ENCODE measurements around the gene GTSE1. TPM values are rescaled to one million over a fixed set of nuclear protein-coding genes. Genes with fewer than 3 reads are reported as not detected.

The GTSE1 gene
- total RNA-seq, 1 experiment from 2014 or later = 31.9 TPM

- DNase-seq (ENCODE audit: low read depth) = no peak
These were observed 31.2 kb downstream of the GTSE1 start for GRCh38 chr22:46327691-46328465.

DNA sequence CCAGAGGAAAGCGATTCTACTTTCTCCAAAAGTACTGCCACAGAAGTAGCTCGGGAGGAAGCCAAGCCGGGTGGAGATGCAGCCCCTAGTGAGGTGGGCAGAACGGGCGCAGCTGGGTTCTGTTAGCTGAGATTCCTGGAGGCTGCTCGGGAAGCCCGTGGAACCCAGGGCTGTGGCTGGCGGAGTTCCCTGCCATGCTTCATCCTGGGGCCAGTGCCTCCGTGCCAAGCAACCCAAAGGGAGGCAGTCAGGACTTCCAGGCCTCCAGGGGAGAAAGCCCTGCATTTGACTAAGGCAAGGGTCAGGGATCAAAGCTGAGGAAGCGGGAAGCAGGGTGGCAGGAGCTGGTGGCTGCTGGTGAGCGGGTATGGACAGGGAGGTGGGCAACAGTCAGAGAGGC is 32.1 kb downstream of the GTSE1 start:
- DNase-seq (ENCODE audit: low read depth) = no peak

GRCh38 chr22:46329616-46330015 is 32.9 kb downstream of the GTSE1 start:
- DNase-seq (ENCODE audit: low read depth) = no peak

DNA sequence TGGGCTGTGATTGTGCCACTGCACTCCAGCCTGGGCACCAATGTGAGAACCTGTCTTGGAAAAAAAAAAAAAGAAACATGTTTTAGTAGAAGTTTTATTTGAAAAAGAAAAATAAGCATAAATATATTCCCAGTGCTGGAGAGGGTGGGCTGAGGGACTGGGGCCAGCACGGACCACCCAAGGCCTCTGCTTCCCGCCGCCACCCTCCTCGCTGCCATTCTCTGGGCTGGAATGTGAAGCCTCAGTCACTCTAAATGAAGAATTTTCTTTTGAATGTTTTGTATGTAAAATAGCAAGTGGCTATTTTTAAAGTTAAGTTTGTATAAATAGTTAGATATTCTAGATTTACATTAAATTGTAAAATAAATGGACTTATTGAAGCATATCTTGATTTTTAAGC is 33.8 kb downstream of the GTSE1 start:
- no peak for DNase-seq (ENCODE audit: low read depth)

DNA sequence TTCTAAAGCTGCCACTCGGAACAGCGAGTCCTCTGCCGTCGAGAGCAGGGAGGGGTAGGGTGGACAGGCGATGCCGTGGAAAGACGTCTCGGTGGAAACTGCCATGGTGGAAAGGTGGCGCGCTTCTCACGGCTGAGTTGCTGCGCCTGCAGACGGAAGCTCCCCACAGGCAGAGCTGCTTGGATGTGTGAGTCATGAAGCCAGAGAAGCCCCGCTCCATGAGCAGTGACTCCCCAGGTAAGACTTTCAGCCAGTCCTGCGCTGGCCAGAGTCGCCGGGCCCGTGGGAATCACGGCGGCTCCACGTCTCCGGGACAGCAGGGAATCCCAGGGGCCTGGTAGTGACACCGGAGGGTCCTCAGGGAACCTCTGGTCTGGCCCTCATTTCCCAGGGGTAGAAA is 34.8 kb downstream of the GTSE1 start:
- DNase-seq (ENCODE audit: low read depth) = no peak

GRCh38 chr22:46335201-46336118 is 38.8 kb downstream of the GTSE1 start, which contains the start of gene TRMU:
TSS of gene TRMU (plus strand) at chr22:46335714. CDS start at chr22:46335765, 51 bp downstream.
- DNase-seq (ENCODE audit: low read depth) = peak; percentile 82

DNA sequence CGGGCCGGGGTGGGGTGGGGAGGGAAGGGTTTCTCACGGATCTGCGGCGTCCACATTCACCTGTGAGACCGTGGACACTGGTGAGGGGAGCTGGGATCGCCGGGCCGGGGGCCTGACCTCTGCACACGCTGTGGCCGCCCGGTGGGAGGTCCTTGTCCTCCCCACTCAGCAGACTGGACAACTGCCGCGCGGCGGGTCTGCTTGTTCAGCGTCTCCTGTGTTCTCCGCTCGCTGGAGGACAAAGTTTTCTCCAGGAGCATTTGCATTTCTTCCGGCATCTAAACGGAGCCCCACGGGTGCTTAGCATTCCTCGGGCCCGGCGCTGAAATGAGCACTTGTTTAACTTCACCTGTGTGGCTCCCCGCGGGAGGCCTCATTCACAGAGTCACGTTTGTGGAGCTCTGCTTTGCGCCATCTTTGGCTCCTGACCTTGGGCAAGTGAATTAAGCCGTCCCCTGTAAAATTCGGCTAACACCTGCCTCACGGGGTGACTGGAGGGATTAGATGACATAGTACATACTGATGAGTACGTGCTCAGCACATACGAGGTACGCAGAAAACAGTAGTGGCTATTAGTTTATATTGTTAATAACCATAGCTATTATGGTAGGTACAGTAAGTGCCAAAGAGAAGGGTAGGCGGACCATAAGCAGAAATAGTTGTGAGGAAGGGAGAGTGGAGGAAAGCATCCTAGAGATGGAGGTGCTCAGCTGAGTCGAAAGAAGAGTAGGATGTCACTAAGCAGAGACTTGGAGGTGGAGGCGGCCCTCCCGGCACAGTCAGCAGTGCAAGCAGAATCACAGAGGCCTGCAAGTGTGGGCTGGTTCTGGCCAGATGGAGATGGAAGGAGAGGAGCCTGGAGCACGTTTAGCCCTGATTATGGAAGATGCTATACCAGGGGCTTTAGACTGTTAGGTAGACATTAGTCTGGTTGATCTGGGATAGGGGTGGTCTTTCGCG is 39.7 kb downstream of the GTSE1 start:
- peak; percentile 15 for DNase-seq (ENCODE audit: low read depth)

GRCh38 chr22:46337870-46338269 is 41.2 kb downstream of the GTSE1 start:
- DNase-seq (ENCODE audit: low read depth) = no peak

DNA sequence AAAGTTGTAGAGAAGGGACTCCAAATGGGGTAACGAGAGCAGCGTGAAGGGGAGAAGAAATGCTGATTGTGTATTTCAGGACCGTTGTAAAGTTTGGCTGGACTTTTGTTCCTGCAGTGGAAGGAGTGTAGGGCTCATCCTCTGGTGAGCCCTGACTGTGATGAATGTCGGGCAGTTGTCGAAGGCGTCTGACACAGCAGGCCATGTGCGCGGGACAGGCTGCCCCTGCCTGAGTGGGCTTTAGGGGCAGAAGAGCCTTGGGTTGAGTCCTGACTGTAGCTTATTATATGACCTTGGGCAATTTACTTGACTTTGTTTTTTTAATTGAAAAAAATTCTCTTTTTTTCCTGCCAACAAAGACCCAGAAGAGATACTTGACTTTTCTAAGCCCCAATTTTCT is 42.0 kb downstream of the GTSE1 start:
- DNase-seq (ENCODE audit: low read depth) = no peak

DNA sequence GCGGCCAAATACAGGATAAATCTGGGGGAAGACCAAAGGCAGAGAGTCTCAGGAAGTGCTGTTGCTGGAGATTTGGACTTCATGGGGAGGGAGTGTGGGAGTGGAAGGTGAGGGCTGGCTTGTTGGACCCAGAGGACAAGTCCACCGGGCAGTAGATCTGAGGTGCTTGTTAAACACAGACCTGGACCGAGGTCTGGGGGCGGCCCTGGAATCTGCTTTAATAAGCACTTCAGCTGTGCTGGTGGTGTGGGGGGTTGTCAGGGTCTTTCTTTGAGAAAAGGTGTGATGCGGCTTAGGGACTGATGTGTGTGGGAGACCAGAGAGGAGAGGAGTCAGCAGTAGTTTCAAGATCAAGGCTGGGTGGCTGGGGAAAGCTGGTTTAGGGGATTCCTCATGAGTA is 43.3 kb downstream of the GTSE1 start:
- no peak for DNase-seq (ENCODE audit: low read depth)

GRCh38 chr22:46340676-46341075 is 44.0 kb downstream of the GTSE1 start:
- no peak for DNase-seq (ENCODE audit: low read depth)

- DNase-seq (ENCODE audit: low read depth) = no peak
These were observed 50.2 kb downstream of the GTSE1 start for GRCh38 chr22:46346680-46347405.

- DNase-seq (ENCODE audit: low read depth) = no peak
These were observed 51.0 kb downstream of the GTSE1 start for GRCh38 chr22:46347646-46348045.

DNA sequence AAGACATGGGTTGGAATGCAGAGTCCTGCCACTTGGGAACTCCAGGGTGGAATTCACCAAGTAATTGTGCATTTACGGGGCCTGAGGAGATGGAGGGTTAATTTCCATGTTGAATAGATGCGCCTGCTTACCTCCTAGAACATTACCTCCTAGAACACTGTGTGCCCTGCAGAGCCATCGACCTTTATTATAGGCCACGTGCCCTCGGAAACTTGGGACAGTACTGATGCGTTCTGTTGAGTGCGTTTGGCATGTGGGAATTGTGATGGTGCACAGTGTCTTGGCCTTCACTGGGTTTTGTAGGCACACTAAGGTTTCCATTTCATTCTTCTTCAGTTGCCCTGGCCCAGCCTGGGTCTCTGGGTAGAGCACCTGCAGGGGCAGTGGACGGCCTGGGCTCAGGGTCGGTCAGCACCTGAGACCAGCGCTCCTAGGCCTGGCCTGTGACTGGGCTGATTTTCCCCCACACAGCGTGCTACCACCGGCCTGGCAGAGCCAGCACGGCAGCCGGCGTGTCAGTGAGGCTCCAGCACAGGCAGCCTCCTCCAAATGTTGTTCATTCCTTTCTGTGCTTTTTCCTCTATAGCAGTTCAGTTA is 51.5 kb downstream of the GTSE1 start:
- DNase-seq (ENCODE audit: low read depth) = no peak

DNA sequence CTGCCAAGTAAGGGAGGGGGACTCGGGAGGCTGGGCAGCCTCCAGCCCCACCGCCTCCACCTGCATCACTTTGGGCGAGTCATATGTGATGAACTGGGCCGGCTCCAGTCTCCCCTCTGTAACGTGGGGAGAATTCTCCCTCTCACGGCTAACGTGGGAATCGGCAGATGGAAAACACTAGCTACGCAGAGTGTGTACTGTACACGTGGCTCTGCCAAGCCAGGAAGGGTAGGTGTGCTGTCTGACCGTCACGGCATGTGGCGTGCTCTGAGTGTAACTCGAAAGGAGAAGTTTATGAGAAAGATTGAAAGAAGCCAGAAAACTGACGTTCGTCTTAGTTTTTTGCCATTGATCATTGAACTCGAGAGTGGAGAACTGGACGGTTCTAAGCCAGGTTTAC is 52.6 kb downstream of the GTSE1 start:
- no peak for DNase-seq (ENCODE audit: low read depth)

- DNase-seq (ENCODE audit: low read depth) = no peak
These were observed 53.0 kb downstream of the GTSE1 start for GRCh38 chr22:46349681-46350080.

DNA sequence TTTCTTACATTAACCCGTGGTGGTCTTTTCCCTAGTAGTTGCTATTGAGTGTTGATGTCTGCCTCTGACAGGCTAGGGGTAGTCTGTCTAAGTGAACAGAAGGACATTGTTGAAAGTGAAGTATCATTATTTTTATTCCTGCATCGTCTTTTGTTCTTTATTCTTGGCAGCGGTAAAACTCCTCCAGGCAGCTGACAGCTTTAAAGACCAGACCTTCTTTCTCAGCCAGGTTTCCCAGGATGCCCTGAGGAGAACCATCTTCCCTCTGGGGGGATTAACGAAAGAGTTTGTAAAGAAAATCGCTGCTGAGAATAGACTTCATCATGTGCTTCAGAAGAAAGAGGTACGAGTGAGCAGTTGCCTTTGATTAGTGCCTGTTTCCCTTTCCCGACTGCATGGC is 53.5 kb downstream of the GTSE1 start:
- no peak for DNase-seq (ENCODE audit: low read depth)

- no peak for DNase-seq (ENCODE audit: low read depth)
These were observed 54.0 kb downstream of the GTSE1 start for GRCh38 chr22:46350646-46351045.

- no peak for DNase-seq (ENCODE audit: low read depth)
These were observed 54.6 kb downstream of the GTSE1 start for GRCh38 chr22:46351131-46351735.

DNA sequence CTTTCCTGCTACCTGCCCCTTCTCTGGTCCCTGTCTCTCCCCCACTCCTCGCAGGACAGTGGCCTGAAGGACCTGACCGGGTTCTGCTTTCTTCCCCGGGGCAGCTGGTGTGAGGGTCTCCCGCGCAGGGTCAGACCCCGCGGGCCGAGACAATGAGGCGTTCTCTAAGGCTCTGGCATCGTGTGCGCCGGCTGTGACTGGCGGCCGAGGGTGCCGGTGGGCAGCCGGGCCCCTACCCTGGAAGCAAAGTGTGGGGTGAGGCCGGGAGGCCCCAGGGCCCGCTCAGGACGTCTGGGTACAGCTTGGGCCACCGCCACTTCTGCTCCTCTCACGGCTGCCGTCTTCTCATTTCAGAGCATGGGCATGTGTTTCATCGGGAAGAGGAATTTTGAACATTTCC is 55.1 kb downstream of the GTSE1 start:
- no peak for DNase-seq (ENCODE audit: low read depth)
